Stimulated activated memory B cell treated with anti-CD40 and anti-IgM and Interleukin-4, amounts not matched to agents 10 μg/mL and 1 μg/mL and 100 μg/mL, for 72 hours (primary cell): ENCODE data around the gene SH3RF3.
A peak's percentile ranks its signal among the peaks of the same experiment; 100 is the strongest.

Experiments
- ATAC-seq: fragments of 150-1000 bp; cut with Tn5 transposase; 2 replicates; pipeline ENCODE4 v1.10.0; 2021
- H3K27ac Mint-ChIP-seq: one replicate; pipeline ENCODE4 v1.8.0; 2022; ENCODE audit warnings: mild to moderate bottlenecking, mixed read lengths
- H3K27me3 Mint-ChIP-seq: one replicate; pipeline ENCODE4 v1.8.0; 2022; ENCODE audit warnings: mixed read lengths
- H3K36me3 Mint-ChIP-seq: one replicate; pipeline ENCODE4 v1.8.0; 2022; ENCODE audit warnings: mixed read lengths
- H3K4me1 Mint-ChIP-seq: one replicate; pipeline ENCODE4 v1.8.0; 2022; ENCODE audit warnings: mixed read lengths
- H3K4me3 Mint-ChIP-seq: one replicate; pipeline ENCODE4 v1.8.0; 2022; ENCODE audit warnings: mild to moderate bottlenecking, moderate library complexity, mixed read lengths
- H3K9me3 Mint-ChIP-seq: one replicate; pipeline ENCODE4 v1.8.0; 2022; ENCODE audit warnings: mixed read lengths

The SH3RF3 gene

DNA sequence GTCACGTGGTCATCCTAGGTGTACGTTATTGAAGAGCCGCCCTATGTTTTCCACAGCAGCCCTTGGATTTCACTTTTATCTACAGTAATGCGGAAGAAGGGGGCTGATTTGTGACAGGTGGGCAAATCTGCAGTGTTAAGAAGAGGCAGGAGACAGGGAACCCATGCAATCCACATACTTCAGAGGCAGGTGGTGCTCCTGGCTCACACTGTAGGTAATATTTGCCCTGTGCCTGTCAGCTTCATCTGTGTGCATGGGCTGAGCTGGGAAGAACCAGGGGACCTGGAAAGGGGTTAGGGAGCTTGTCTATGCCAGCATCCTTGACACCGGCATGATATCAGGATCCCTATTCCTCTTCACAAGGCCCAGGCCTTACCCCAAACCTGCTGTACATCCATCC is 183.9 kb downstream of the SH3RF3 start:
- Mint-ChIP-seq H3K27ac (no peak overlapping the region), H3K4me1 (no peaks in the 10 kb centered on the region)
- ATAC-seq, result peak; percentile 34

GRCh38 chr2:109313343-109313742 is 184.3 kb downstream of the SH3RF3 start:
- Mint-ChIP-seq H3K27me3 (no peaks in the 10 kb centered on the region), H3K27ac (no peak overlapping the region), H3K9me3 (no peaks in the 10 kb centered on the region)

More for the DNA sequence above, 183.9 kb downstream of the SH3RF3 start:
- Mint-ChIP-seq H3K9me3 (no peaks in the 10 kb centered on the region), H3K4me3 (no peak overlapping the region), H3K27me3 (no peaks in the 10 kb centered on the region), H3K36me3 (no peaks in the 10 kb centered on the region)

DNA sequence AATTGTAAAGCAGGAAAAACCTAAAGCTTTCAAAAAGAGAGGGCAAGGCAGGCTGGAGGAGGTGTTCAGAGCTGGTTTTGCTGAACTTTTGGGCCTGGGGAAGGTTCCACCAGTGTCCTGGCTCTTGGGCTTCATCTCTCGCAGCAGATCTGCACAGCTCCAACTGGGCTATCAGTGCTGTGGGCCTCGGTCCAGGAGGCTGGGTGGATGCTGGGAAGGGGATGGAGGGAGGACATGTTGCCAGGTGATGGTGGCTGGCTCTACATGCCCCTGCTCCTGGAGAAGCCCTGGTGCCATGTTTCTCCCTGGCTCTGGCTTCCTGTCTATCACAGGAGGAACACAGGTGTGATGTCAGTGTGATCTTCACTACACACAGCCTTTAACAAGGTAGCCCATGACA is 187.1 kb downstream of the SH3RF3 start:
- Mint-ChIP-seq H3K4me1 (no peaks in the 10 kb centered on the region), H3K27me3 (peaks cover 18% of the 10 kb centered on the region), H3K9me3 (no peaks in the 10 kb centered on the region), H3K27ac (no peak overlapping the region), H3K36me3 (no peaks in the 10 kb centered on the region), H3K4me3 (no peak overlapping the region)
- ATAC-seq, result no peak

More at GRCh38 chr2:109313343-109313742, 184.3 kb downstream of the SH3RF3 start:
- no peaks in the 10 kb centered on the region for H3K4me1 Mint-ChIP-seq
- no peak overlapping the region for H3K4me3 Mint-ChIP-seq
- no peaks in the 10 kb centered on the region for H3K36me3 Mint-ChIP-seq
- ATAC-seq, result peak; percentile 8

- no peak for ATAC-seq
- H3K36me3 Mint-ChIP-seq, result no peaks in the 10 kb centered on the region
- H3K9me3 Mint-ChIP-seq, result no peaks in the 10 kb centered on the region
- no peaks in the 10 kb centered on the region for H3K4me1 Mint-ChIP-seq
- H3K27ac Mint-ChIP-seq, result no peak overlapping the region
- H3K27me3 Mint-ChIP-seq, result peaks cover 18% of the 10 kb centered on the region
- no peak overlapping the region for H3K4me3 Mint-ChIP-seq
These were observed 188.6 kb downstream of the SH3RF3 start for GRCh38 chr2:109317471-109318095.

DNA sequence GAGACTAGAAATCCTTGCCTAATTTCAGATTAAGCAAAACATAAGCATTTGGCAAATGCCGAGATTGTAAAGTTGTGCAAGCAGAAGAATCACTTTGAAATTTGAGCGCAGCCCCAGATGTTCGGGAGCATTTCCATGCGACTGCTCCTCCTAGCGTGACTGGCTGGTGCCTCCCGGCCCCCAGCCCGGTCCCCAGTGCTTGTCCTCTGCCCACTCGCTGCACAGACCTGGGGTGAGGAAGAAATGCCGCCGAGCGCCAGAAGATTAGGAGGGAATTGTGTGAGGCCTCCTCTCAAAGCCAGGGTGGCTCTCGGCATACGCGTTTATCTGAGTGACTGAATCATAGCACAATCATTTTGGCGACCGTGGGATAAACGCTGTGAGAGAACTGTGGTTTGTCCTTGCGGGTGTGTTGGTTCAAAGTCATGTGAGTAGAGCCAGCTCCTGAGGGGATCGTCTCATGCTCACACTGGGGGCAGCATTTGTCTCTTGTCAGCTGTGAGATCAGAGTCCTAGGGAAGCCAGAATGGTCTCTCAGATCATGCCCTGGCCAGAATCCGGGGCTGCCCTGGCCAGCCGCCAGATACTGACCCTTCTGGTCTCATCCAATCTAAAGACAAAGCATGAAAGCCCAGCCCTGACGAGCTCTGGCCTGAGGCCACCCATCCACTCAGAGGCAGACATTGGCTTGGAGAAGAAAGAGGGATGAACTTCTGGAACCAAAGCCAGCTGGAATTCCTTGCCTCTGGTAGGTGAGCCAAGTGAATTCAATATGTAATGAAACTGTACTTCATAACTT is 189.3 kb downstream of the SH3RF3 start:
- no peaks in the 10 kb centered on the region for H3K9me3 Mint-ChIP-seq
- H3K4me1 Mint-ChIP-seq, result no peaks in the 10 kb centered on the region
- no peak for ATAC-seq
- no peak overlapping the region for H3K27ac Mint-ChIP-seq
- peaks cover 18% of the 10 kb centered on the region for H3K27me3 Mint-ChIP-seq
- no peak overlapping the region for H3K4me3 Mint-ChIP-seq
- H3K36me3 Mint-ChIP-seq, result no peaks in the 10 kb centered on the region

DNA sequence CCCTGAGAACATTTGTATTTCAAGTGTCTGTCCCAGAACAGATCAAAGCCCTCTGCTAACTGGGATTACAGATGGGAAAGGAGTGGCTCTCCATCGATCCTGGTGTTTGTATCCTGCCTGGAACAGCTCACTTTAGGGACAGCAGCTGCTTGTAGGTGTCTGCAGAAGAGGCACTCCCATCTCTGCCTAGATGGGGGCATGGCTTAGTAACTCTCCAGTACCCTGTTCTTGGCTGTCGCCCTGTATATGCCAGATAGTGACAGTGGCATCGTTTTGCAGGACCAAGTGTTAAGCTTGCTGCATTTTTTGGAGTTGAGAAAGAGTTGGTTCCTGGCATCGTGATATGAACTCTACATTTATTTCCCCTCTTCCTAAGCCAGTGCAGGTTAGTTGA is 189.9 kb downstream of the SH3RF3 start:
- H3K27ac Mint-ChIP-seq, result no peak overlapping the region
- no peaks in the 10 kb centered on the region for H3K36me3 Mint-ChIP-seq
- H3K4me1 Mint-ChIP-seq, result no peaks in the 10 kb centered on the region
- ATAC-seq, result no peak
- peaks cover 18% of the 10 kb centered on the region for H3K27me3 Mint-ChIP-seq
- no peaks in the 10 kb centered on the region for H3K9me3 Mint-ChIP-seq
- H3K4me3 Mint-ChIP-seq, result no peak overlapping the region

DNA sequence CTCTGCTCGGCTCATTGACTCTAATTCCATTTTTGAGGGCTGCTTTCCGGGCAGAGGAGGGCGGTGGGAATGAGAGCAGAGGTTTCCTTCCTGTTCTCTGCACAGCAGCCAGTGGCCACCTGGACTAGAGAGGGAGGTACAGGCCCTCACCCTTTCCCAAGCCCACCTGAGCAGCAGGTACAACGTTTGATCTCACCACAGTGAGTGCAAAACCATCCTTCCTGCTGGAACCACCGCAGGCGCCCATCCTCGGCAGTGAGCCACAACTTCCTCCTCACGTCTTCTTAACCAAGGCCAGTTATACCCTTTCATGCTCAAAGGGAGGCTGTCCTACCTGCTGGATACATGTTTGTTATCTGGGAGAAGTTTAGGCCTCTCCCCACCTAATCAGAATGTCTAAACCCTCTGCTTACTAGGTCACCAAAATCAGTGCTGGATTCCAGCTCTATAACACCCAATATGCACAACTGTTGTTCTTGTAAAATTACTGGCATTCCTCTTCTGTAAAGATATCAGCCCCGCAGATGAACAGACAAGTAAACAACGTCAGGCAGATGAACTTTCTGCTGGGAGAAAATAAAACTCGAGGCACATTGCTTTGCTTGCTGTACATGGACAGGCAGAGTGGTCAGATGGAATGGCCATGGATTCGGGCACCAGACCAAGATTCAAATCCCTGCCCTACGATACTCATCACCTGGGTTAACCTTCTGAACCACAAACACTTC is 191.4 kb downstream of the SH3RF3 start:
- Mint-ChIP-seq H3K9me3 (no peaks in the 10 kb centered on the region), H3K27me3 (peaks cover 18% of the 10 kb centered on the region), H3K36me3 (no peaks in the 10 kb centered on the region), H3K4me1 (no peaks in the 10 kb centered on the region), H3K27ac (no peak overlapping the region), H3K4me3 (no peak overlapping the region)
- ATAC-seq, result no peak

- no peak for ATAC-seq
- H3K9me3 Mint-ChIP-seq, result no peaks in the 10 kb centered on the region
- H3K36me3 Mint-ChIP-seq, result no peaks in the 10 kb centered on the region
- H3K27ac Mint-ChIP-seq, result no peak overlapping the region
- peaks cover 18% of the 10 kb centered on the region for H3K27me3 Mint-ChIP-seq
- no peak overlapping the region for H3K4me3 Mint-ChIP-seq
- H3K4me1 Mint-ChIP-seq, result no peaks in the 10 kb centered on the region
These were observed 192.6 kb downstream of the SH3RF3 start for GRCh38 chr2:109321570-109321969.

GRCh38 chr2:109322111-109322510 is 193.1 kb downstream of the SH3RF3 start:
- ATAC-seq, result no peak
- Mint-ChIP-seq H3K36me3 (no peaks in the 10 kb centered on the region), H3K27ac (no peak overlapping the region)

GRCh38 chr2:109322641-109323040 is 193.6 kb downstream of the SH3RF3 start:
- no peak for ATAC-seq
- Mint-ChIP-seq H3K4me3 (no peak overlapping the region), H3K27me3 (peaks cover 18% of the 10 kb centered on the region), H3K9me3 (no peaks in the 10 kb centered on the region), H3K36me3 (no peaks in the 10 kb centered on the region), H3K4me1 (no peaks in the 10 kb centered on the region), H3K27ac (no peak overlapping the region)

More at GRCh38 chr2:109322111-109322510, 193.1 kb downstream of the SH3RF3 start:
- no peaks in the 10 kb centered on the region for H3K4me1 Mint-ChIP-seq
- H3K4me3 Mint-ChIP-seq, result no peak overlapping the region
- peaks cover 18% of the 10 kb centered on the region for H3K27me3 Mint-ChIP-seq
- H3K9me3 Mint-ChIP-seq, result no peaks in the 10 kb centered on the region

DNA sequence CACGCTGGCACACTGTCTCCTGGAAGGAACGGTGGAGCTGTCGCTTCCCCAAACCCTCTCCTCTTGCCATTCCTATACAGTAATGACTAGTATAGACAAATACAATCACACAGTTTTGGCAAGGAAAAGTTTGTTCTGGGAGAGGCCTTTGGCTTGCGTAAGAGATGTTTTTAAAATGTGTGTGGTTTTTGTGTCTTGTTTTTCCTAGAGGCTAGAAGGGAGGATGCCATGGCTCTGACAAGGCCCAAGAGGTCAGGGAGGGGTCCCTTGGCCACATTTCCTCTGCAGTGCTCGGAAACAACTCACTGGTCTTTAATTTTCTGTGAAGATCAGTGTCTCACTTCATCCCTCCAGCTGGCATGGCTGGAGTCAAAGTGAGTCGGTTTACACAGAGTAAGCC is 195.9 kb downstream of the SH3RF3 start:
- no peaks in the 10 kb centered on the region for H3K4me1 Mint-ChIP-seq

GRCh38 chr2:109325570-109325969 is 196.6 kb downstream of the SH3RF3 start:
- no peaks in the 10 kb centered on the region for H3K4me1 Mint-ChIP-seq
- no peak overlapping the region for H3K27ac Mint-ChIP-seq
- no peaks in the 10 kb centered on the region for H3K9me3 Mint-ChIP-seq
- no peak overlapping the region for H3K4me3 Mint-ChIP-seq
- H3K27me3 Mint-ChIP-seq, result no peaks in the 10 kb centered on the region
- no peak for ATAC-seq
- H3K36me3 Mint-ChIP-seq, result no peaks in the 10 kb centered on the region

More for the DNA sequence above, 195.9 kb downstream of the SH3RF3 start:
- Mint-ChIP-seq H3K4me3 (no peak overlapping the region), H3K27me3 (peaks cover 6% of the 10 kb centered on the region), H3K9me3 (no peaks in the 10 kb centered on the region), H3K36me3 (no peaks in the 10 kb centered on the region), H3K27ac (no peak overlapping the region)
- no peak for ATAC-seq

DNA sequence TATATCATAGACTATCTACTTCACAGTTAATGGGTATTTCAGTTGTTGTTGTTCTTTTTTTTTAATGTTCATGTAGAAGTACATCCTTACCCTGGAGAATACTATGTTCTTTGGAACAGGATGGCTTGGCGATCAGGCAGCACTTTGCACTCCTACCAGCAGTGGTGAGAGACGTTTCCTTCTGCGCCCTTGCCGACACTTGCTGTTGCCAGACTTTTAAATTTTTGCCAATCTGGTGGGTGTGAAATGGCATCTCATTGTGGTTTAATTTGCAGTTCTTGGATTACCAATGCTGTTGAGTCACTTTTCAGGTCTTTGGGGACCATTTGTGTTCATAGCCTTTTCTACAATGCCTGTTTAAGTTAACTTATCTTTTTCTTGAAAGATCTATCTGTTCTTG is 197.3 kb downstream of the SH3RF3 start:
- H3K27ac Mint-ChIP-seq, result no peak overlapping the region
- no peak for ATAC-seq
- no peaks in the 10 kb centered on the region for H3K36me3 Mint-ChIP-seq
- no peaks in the 10 kb centered on the region for H3K27me3 Mint-ChIP-seq
- no peaks in the 10 kb centered on the region for H3K9me3 Mint-ChIP-seq
- peaks cover 1% of the 10 kb centered on the region for H3K4me1 Mint-ChIP-seq
- no peak overlapping the region for H3K4me3 Mint-ChIP-seq

DNA sequence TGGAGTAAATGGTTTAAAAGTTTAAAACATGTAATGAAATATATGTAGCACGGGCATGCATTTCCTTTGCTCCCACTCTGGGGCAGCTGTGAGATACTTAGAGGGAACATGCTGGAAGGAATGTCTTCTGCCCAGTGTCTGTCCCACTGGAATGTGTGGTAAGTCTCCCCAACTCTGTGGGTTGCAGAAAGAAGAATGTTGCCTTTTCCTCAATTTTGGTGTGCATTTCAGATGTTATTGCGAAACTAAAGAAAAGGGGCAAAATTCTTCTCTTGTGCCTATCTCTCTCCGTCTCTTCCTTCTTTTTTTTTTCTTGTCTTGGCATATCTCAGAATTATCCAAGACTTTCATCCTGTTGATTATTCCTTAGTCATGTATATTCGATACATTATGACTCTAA is 201.1 kb downstream of the SH3RF3 start:
- Mint-ChIP-seq H3K27ac (no peak overlapping the region), H3K4me1 (peaks cover 14% of the 10 kb centered on the region), H3K27me3 (peaks cover 13% of the 10 kb centered on the region), H3K9me3 (no peaks in the 10 kb centered on the region), H3K36me3 (no peaks in the 10 kb centered on the region), H3K4me3 (no peak overlapping the region)
- ATAC-seq, result no peak

DNA sequence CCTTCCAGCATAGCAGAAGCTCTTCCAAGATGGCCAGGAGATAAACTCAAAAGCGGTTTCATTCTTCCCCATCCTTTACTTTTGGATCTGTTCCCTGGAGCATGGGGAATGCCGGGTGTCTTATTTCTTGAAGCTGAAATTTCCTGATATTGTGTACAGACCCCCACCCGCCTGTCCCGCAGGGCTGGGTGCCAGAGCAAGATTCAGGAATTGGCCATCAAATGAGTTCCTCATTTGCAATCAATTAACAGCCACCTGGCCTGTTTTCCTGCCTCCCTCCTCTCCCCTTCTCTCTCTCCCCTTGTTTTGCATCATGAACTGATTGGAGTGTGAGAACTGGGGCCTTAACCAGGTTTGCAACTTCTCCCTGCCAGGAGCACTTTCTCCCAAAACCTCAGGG is 202.1 kb downstream of the SH3RF3 start:
- Mint-ChIP-seq H3K4me3 (no peak overlapping the region), H3K4me1 (peaks cover 24% of the 10 kb centered on the region), H3K27ac (no peak overlapping the region), H3K9me3 (no peaks in the 10 kb centered on the region), H3K27me3 (peaks cover 23% of the 10 kb centered on the region), H3K36me3 (no peaks in the 10 kb centered on the region)
- ATAC-seq, result no peak
